ENCODE measurements around the gene FMN1. TPM values are rescaled to one million over a fixed set of nuclear protein-coding genes. Genes with fewer than 3 reads are reported as not detected.

Gene FMN1
- total and polyA plus RNA-seq, 3 donors from 2014 or later: 17.7 to 53.7 (median 47.4) TPM

GRCh38 chr15:32747921-32748342, 446.6 kb downstream of the FMN1 start:
- Histone ChIP-seq H3K36me3 (ENCODE audit: low read depth, missing control alignments) (no peaks in the 10 kb centered on the region), H3K9me3 (no peaks in the 10 kb centered on the region), H3K27me3 (no peaks in the 10 kb centered on the region), H3K4me3 (no peak overlapping the region), H3K4me1 (no peaks in the 10 kb centered on the region), H3K27ac (no peak overlapping the region)
- intact Hi-C loops (cut with DNase I; ENCODE audit: low total_unique reads): no loop called here
- DNase-seq: no peak
- 88 to 93% methylated on average over 4 of the region's 4 CpGs for WGBS, 2 donors
- TF ChIP-seq CTCF (IDR thresholded peaks at IDR 0.05) (no peak), POLR2A (IDR thresholded peaks at IDR 0.05) (no peak)

DNA sequence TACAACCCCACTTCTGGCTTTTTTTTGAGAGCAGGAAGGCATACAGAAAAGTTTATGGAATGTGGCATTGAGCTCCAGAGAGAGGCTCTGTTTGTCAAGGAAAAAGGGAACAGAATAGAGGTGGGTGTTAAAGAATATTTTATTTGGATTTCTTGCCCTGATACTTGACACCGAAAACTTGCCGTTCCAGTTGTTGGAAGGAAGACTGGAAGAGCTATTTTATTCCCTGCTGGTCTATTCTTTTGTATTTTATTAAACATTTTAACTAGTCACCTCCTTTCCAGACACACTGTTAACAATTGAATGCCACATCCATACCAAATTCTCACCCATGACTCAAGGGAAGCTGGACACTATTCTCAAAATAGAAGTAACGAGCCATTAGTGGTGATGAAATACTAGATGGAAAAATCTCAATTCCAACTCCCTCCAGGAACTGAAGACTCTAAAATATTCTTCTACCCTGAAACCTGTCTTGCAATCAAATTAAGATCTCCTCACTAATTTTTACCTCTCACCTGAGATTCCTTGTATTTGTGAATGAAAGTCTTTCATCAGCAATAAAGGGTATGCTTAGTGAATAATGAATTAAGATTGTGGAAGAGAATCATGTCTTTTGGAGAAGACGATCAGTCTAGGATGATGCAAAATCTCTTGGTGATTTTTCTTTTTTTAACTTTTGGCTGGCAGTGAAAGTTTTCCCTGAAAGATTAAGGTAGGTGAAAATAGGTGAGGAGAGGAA, 448.2 kb downstream of the FMN1 start:
- no peak overlapping the region for H3K27ac ChIP-seq
- no peaks in the 10 kb centered on the region for H3K27me3 ChIP-seq
- intact Hi-C loops (cut with DNase I; ENCODE audit: low total_unique reads): no loop called here
- H3K36me3 ChIP-seq (ENCODE audit: low read depth, missing control alignments): no peaks in the 10 kb centered on the region
- no peaks in the 10 kb centered on the region for H3K4me1 ChIP-seq
- no peaks in the 10 kb centered on the region for H3K9me3 ChIP-seq
- 88 to 90% methylated on average over 4 of the region's 4 CpGs for WGBS, 2 donors
- TF ChIP-seq POLR2A (IDR thresholded peaks at IDR 0.05) (no peak), CTCF (IDR thresholded peaks at IDR 0.05) (no peak)
- H3K4me3 ChIP-seq: no peak overlapping the region
- DNase-seq: no peak

DNA sequence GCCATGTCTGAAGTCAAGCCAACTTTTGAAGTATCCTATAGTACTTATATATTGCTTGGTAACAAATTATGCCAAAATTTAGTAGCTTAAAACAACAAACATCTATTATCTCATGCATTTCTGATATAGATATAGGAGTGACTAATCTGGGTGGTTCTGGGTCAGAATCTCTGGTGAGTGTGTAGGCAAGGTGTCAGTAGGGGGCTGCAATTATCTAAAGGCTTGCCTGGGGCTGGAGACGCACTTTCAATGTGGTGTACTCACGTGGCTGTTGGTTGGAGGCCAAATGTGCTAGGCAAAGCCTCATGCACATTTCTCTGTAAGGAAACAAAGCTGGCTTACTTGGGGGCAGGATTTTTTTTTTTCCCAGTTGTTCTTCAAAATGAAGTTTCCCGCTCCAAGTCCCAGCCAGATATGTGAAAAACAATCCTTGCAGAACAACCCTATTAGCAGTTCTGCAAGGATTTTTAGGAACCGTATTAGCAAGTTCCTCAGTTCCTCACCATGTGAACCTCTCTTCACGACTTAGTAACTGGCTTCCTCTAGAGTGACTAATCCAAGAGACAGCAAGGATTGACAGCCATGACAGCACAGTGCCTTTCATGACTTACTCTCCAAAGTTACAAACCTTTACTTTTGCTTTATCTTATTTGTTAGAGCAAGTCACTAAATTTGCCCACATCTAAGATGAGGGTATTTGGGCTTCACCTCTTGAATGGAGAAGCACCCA, 450.9 kb downstream of the FMN1 start:
- WGBS, 2 donors: 55 to 67% methylated on average over 4 to 5 of the region's 5 CpGs
- no peak for DNase-seq
- intact Hi-C loops (cut with DNase I; ENCODE audit: low total_unique reads): no loop called here
- no peaks in the 10 kb centered on the region for H3K9me3 ChIP-seq
- H3K27me3 ChIP-seq: no peaks in the 10 kb centered on the region
- no peak overlapping the region for H3K27ac ChIP-seq
- no peaks in the 10 kb centered on the region for H3K36me3 ChIP-seq (ENCODE audit: low read depth, missing control alignments)
- TF ChIP-seq POLR2A (IDR thresholded peaks at IDR 0.05) (no peak), CTCF (IDR thresholded peaks at IDR 0.05) (no peak)
- H3K4me3 ChIP-seq: no peak overlapping the region
- H3K4me1 ChIP-seq: no peaks in the 10 kb centered on the region

- H3K27ac ChIP-seq: no peak overlapping the region
- H3K4me1 ChIP-seq: no peaks in the 10 kb centered on the region
- TF ChIP-seq CTCF (IDR thresholded peaks at IDR 0.05) (no peak), POLR2A (IDR thresholded peaks at IDR 0.05) (no peak)
- no peak overlapping the region for H3K4me3 ChIP-seq
- no peaks in the 10 kb centered on the region for H3K36me3 ChIP-seq (ENCODE audit: low read depth, missing control alignments)
- no peaks in the 10 kb centered on the region for H3K27me3 ChIP-seq
- WGBS, 2 donors: 95 to 100% methylated on average over 1 of the region's 1 CpG
- intact Hi-C loops (cut with DNase I; ENCODE audit: low total_unique reads): no loop called here
- no peaks in the 10 kb centered on the region for H3K9me3 ChIP-seq
- DNase-seq: no peak
Observed at GRCh38 chr15:32739522-32740063, 454.9 kb downstream of the FMN1 start.

All from testis (tissue), 3 donors.